Brain microvascular endothelial cell (primary cell): ENCODE measurements around the gene C18orf63.

Experiments used
- DNase-seq: peaks from one replicate; pipeline ENCODE4 v3.0.0-alpha.2; 2020
- H3K27ac ChIP-seq: fragments of 250-450 bp; sonication (Bioruptor Pico); 2 replicates; pipeline ENCODE4 v1.5.1; 2020; ENCODE audit warnings: mild to moderate bottlenecking, moderate library complexity
- H3K27me3 ChIP-seq: fragments of 250-450 bp; sonication (Bioruptor Pico); replicated peaks from 2 replicates; pipeline ENCODE4 v1.5.1; 2020; ENCODE audit warnings: mild to moderate bottlenecking
- H3K36me3 ChIP-seq: fragments of 250-450 bp; sonication (Bioruptor Pico); replicated peaks from 2 replicates; pipeline ENCODE4 v1.5.1; 2020; ENCODE audit warnings: mild to moderate bottlenecking
- H3K4me3 ChIP-seq: 2 replicates; pipeline ENCODE4 v1.5.1; 2011; ENCODE audit warnings: low read depth, mild to moderate bottlenecking, control low read depth, low read length, moderate library complexity
- in situ Hi-C: cut with HindIII; loops from 2 replicates; pipeline ENCODE4 v1.10.0; 2017; ENCODE audit warnings: low sequenced_read_pairs, low pct_ligation_motif_present
- TF ChIP-seq, protein P1 (sequence below): IDR thresholded peaks from 2 replicates; pipeline ENCODE4 v1.5.1; 2011; ENCODE audit warnings: low read depth, mild to moderate bottlenecking, moderate library complexity, low read length, control low read depth, inconsistent platforms; ENCODE audit errors: missing control alignments

C18orf63 gene

DNA sequence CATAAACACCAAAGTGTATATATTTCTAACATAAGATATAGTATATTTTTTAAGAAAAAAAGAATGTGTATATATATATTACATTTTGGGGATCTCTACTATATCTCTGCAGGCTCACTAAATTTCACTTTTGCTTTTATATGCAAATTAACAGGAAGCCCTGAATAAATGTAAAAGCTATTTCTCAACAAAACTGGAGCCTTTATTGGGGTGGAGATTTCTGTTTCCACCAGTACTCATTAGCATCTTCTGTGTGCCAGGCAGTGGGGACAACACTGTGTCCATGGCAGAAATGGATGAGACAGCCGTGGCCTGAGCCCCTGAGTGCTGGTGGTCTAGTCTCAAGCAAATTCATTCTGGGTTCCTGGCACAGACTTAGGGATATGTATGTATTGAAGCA, 41.3 kb downstream of the C18orf63 start:
- Histone ChIP-seq H3K4me3 (no peak overlapping the region), H3K27me3 (no peaks in the 10 kb centered on the region), H3K36me3 (no peaks in the 10 kb centered on the region), H3K27ac (no peak overlapping the region)
- TF ChIP-seq, protein P1, sequence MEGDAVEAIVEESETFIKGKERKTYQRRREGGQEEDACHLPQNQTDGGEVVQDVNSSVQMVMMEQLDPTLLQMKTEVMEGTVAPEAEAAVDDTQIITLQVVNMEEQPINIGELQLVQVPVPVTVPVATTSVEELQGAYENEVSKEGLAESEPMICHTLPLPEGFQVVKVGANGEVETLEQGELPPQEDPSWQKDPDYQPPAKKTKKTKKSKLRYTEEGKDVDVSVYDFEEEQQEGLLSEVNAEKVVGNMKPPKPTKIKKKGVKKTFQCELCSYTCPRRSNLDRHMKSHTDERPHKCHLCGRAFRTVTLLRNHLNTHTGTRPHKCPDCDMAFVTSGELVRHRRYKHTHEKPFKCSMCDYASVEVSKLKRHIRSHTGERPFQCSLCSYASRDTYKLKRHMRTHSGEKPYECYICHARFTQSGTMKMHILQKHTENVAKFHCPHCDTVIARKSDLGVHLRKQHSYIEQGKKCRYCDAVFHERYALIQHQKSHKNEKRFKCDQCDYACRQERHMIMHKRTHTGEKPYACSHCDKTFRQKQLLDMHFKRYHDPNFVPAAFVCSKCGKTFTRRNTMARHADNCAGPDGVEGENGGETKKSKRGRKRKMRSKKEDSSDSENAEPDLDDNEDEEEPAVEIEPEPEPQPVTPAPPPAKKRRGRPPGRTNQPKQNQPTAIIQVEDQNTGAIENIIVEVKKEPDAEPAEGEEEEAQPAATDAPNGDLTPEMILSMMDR, result no peak
- in situ Hi-C loops, result no loop called here
- DNase-seq, result no peak

DNA sequence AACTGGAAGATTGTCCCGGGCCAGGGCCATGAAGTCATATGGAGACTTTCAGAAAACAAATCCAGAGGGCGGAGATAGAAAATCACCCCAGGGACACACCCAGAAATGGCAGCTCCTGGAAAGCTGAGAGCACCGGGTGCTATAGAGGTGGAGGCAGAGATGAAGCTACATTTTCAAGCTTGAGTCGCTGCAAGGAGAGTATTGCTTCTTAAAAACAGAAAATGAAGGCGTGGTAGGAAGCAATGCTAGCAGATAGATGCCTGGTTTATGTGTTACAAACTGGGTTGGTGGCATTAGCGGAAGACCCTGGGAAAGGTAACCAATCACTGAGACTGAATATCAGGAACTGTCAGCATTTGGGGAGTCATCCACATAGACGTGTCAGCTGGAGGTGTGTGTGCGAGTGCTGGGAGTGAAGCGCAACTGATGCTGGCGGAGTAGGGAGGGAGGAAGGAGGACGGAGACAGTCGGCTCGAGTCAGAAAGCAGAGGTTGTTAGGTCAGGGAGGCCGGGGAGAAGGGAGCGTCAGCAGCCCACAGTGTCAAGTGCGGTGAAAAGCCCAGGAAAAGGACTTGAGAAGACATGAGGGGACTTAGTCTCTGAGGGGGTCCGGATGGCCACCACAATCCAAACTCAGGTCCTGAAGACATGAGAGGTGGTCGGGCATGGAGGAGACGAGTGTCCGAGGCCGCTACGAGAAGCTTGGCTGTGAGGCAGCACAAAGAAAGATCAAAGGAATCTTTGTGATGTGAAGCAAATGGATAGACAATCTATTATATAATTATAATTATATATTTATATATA, 45.4 kb downstream of the C18orf63 start:
- TF ChIP-seq, protein P1, result no peak
- no peak for DNase-seq
- Histone ChIP-seq H3K4me3 (no peak overlapping the region), H3K27ac (no peak overlapping the region), H3K36me3 (no peaks in the 10 kb centered on the region), H3K27me3 (no peaks in the 10 kb centered on the region)
- in situ Hi-C loops, result no loop called here

DNA sequence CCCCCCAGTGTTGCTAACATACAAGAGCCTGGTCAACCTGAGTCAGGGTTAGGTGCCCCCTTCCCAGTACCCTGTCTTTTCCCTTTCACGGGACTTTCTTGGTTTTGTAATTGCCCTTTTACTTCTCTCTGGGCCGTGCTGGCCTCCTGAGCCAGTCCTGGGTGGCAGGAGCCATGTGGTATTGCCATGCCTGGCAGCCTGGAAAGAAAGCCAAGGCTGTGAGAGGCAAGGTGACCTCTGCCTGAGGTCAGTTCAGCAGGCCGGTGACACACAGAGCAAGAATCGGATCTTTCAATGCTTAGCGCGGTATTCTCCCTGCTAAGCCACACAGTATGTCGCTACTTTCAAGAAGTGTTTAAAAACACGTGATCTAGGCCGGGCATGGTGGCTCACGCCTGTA, 52.3 kb downstream of the C18orf63 start:
- Histone ChIP-seq H3K27ac (no peak overlapping the region), H3K4me3 (no peak overlapping the region), H3K27me3 (no peaks in the 10 kb centered on the region), H3K36me3 (no peaks in the 10 kb centered on the region)
- TF ChIP-seq, protein P1, result no peak
- in situ Hi-C loops, result no loop called here
- DNase-seq, result no peak

DNA sequence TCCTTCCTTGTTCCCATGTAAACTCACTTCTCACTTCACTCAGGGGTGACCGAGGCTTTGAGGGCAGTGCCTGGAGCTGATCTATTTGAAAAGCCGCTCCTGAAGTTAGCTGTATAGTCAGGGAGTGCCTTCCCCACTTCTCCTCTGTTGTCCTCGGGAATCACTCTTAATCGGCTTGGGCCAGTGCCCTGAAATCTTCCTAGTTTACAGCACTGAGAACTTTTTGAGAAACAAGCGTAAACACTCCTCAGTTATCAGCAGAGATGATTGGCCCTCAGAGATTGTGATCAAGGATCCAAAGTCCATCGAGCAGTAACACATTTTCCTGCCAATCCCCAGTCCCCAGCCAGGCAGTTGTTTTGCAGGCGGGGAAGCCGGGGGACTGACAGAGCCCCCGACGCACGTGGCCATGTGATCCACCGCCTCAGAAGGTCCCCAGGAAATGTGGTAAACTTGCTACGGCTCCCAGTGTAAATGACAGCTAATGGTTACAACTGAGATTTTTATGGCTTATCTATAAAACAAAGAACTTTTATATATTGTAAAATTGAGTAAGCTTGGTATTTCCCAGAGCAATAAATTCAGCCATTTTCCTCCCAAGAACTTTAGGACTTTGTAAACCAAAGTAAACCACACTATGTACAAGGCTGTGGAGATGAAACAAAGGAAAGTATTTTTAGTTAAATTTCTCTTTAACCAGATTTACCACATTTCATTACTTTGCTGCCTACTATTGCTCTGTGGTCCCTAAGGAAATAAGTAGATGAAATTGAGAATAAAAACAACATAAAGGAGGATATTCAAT, 53.5 kb downstream of the C18orf63 start:
- TF ChIP-seq, protein P1, result no peak
- Histone ChIP-seq H3K4me3 (no peak overlapping the region), H3K27ac (no peak overlapping the region), H3K36me3 (no peaks in the 10 kb centered on the region), H3K27me3 (no peaks in the 10 kb centered on the region)
- in situ Hi-C loops, result no loop called here
- DNase-seq, result no peak

DNA sequence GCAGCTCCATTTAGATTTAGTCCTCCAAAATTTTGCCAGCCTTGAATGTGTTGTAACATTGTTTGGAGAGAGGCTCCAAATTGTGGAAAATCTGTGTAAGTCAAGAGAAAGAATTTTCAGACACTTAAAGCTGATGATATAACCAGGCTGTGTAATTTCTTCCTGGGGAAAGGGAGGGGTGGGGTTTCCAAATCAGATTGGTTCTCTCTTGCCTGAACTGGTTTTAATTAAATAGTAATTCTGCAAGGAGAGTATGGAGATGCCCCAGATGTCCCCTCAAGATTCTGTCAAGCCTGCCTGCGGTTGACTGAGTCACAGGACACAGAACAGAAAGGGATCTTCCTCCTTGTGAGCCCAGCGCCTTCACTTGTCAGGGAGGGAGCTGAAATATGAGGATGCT, 54.5 kb downstream of the C18orf63 start:
- DNase-seq, result no peak
- in situ Hi-C loops, result no loop called here
- Histone ChIP-seq H3K36me3 (no peaks in the 10 kb centered on the region), H3K27ac (no peak overlapping the region), H3K27me3 (no peaks in the 10 kb centered on the region), H3K4me3 (no peak overlapping the region)
- TF ChIP-seq, protein P1, result no peak
